Testis (tissue), 3 donors: ENCODE results near the gene HELT. TPM values are rescaled to one million over a fixed set of nuclear protein-coding genes. Genes with fewer than 3 reads are reported as not detected.

Source experiments
- DNase-seq: peaks from one replicate; pipeline ENCODE4 v3.0.0-alpha.2; 2019
- H3K27ac ChIP-seq, 2 donors: fragments of 200-600 bp; sonication (generic); one replicate each; pipeline ENCODE4 v1.5.1; 2019
- H3K27me3 ChIP-seq: fragments of 200-600 bp; sonication (generic); one replicate; pipeline ENCODE4 v1.5.1; 2019
- H3K36me3 ChIP-seq: fragments of 200-600 bp; sonication (generic); one replicate; pipeline ENCODE4 v1.5.1; 2017; ENCODE audit warnings: low read depth; ENCODE audit errors: missing control alignments
- H3K4me1 ChIP-seq: fragments of 200-600 bp; sonication (generic); one replicate; pipeline ENCODE4 v1.5.1; 2019
- H3K4me3 ChIP-seq, 2 donors: fragments of 200-600 bp; sonication (generic); one replicate each; pipeline ENCODE4 v1.5.1; 2017 to 2019
- H3K9me3 ChIP-seq: fragments of 200-600 bp; sonication (generic); one replicate; pipeline ENCODE4 v1.5.1; 2017
- POLR2A ChIP-seq: fragments of 450-650 bp; IDR thresholded peaks from one replicate; pipeline ENCODE4 v1.6.1; 2017; ENCODE audit warnings: antibody characterized with exemption, mild to moderate bottlenecking, moderate library complexity
- WGBS, 2 donors: methylation state at CpG; one replicate each; pipeline ENCODE4 v1.1.5; 2018; 5-methylcytosine and 5-hydroxymethylcytosine counted together
- intact Hi-C: fragments of 100-400 bp; cut with DNase I; formaldehyde crosslinking; loops from one replicate; pipeline ENCODE4 v1.15.1; 2023; ENCODE audit warnings: low total_unique reads
- polyA plus RNA-seq: library from polyadenylated mRNA; stranded (reverse); fragments of 350-450 nt; fragmentation: Illumina TruSeq; extraction: RNeasy Lipid Tissue Mini Kit (QIAGEN cat#74804); gene quantifications from one replicate; pipeline ENCODE4 v1.2.3, GENCODE V29; 2014; ENCODE audit warnings: low read depth, low replicate concordance; ENCODE audit not compliant: insufficient read depth
- total RNA-seq, 2 donors: library from RNA; depleted of rRNA; stranded (reverse); fragments of >200 nt; gene quantifications; one replicate each; pipeline ENCODE4 v1.2.3, GENCODE V29; 2016
- TF ChIP-seq, protein P1 (sequence below), 3 experiments: fragments of 450-650 bp in 2 of 3; fragments of 200-600 bp in 1 of 3; sonication (generic) in 1 of 3; IDR thresholded peaks; one replicate each; pipeline ENCODE4 v1.5.1; 2016 to 2019; ENCODE audit warnings: antibody characterized with exemption in 3 of 3, mild to moderate bottlenecking in 2 of 3, moderate library complexity in 1 of 3

Gene HELT
- total and polyA plus RNA-seq, 3 donors from 2014 or later = not detected

DNA sequence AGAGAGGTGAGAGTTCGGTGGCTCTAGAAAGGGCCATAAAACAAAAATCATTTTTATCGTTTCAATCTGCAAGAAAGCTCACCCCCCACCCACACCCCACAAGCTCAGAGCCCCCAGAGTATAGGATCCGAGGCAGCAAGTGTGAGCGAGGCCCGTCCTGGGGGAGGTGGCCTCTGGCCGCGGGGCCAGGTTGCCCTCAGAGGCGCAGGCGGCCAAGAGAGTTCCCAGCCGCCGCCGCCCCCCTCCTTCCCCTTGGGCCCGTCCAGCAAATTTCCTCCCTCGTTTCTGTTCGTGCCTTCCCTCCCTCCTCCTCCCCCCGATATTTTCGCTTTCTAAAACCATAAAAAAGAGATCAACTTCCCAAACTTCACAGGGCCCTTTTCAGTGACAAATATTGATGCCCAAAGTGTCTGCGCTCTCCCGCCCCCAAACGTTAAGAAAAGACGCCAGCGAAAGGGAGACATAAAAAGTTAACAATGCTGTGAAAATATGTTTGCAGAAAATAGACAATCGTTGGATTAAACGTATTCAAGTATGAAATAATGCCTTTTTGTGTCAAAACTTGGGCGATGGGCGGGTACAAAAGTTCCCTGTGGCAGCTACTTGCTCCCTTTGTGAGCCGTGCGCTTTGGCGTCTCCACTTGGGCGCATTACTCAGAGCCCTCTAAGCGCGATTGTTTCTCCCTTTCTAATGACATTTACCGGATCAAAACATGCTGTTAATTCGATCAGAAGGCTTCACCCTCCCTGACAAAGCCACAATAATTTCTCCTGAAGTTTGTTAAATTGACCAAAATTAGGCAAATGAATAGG, 1.1 kb upstream of the HELT start:
- intact Hi-C loops = no loop called here
- TF ChIP-seq, protein P1, sequence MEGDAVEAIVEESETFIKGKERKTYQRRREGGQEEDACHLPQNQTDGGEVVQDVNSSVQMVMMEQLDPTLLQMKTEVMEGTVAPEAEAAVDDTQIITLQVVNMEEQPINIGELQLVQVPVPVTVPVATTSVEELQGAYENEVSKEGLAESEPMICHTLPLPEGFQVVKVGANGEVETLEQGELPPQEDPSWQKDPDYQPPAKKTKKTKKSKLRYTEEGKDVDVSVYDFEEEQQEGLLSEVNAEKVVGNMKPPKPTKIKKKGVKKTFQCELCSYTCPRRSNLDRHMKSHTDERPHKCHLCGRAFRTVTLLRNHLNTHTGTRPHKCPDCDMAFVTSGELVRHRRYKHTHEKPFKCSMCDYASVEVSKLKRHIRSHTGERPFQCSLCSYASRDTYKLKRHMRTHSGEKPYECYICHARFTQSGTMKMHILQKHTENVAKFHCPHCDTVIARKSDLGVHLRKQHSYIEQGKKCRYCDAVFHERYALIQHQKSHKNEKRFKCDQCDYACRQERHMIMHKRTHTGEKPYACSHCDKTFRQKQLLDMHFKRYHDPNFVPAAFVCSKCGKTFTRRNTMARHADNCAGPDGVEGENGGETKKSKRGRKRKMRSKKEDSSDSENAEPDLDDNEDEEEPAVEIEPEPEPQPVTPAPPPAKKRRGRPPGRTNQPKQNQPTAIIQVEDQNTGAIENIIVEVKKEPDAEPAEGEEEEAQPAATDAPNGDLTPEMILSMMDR (IDR thresholded peaks at IDR 0.05) = no peak
- no peak for TF ChIP-seq POLR2A
- Histone ChIP-seq H3K27ac (no peak overlapping the region), H3K4me1 (peaks cover 19% of the 10 kb centered on the region), H3K9me3 (no peaks in the 10 kb centered on the region), H3K36me3 (no peaks in the 10 kb centered on the region), H3K4me3 (no peak overlapping the region), H3K27me3 (no peaks in the 10 kb centered on the region)
- no peak for DNase-seq
- WGBS, 2 donors = 3% methylated on average over 33 to 34 of the region's 34 CpGs

DNA sequence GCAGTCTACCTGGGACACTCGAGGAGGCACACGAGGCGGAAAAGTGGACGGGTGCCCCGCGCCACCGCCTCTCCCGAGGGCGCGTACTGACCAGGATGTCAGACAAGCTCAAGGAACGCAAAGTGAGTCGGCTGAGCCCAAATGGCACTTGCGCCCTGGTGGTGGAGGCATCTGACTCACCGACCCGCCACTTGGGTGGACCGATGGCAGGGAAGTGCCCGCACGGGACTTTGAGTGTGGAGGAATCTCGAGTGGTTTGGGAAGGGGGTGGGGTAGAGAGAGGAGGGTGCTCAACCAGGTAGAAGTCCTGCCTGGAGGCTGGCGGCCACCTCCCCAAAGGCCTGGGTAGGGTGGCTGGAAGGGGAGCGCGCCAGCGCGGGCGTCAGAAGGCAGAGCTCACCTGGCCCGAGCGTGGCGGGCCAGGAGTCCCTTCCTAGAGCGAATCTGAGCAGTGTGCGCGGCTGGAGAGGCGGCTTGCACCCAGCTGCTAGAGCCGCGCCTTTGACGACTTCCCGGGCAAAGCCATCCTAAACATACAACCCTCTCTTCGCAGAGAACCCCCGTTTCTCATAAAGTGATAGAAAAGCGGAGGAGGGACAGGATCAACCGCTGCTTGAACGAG, 655 bp downstream of the HELT start:
- no peak for DNase-seq

GRCh38 chr4:185019456-185020292, 1.4 kb downstream of the HELT start:
- no peaks in the 10 kb centered on the region for H3K27me3 ChIP-seq
- H3K4me1 ChIP-seq = peaks cover 19% of the 10 kb centered on the region
- no peak overlapping the region for H3K27ac ChIP-seq
- intact Hi-C loops = no loop called here
- no peaks in the 10 kb centered on the region for H3K9me3 ChIP-seq
- peak overlapping the region in 1 of 2 donors; percentile 26 for H3K4me3 ChIP-seq
- no peak for DNase-seq
- WGBS, 2 donors = 1% methylated on average over 43 to 57 of the region's 57 CpGs
- no peaks in the 10 kb centered on the region for H3K36me3 ChIP-seq
- no peak for TF ChIP-seq POLR2A
- TF ChIP-seq, protein P1 (IDR thresholded peaks at IDR 0.05) = no peak

More for the DNA sequence above, 655 bp downstream of the HELT start:
- Histone ChIP-seq H3K27ac (no peak overlapping the region), H3K27me3 (no peaks in the 10 kb centered on the region), H3K4me1 (peaks cover 19% of the 10 kb centered on the region), H3K4me3 (no peak overlapping the region), H3K36me3 (no peaks in the 10 kb centered on the region), H3K9me3 (no peaks in the 10 kb centered on the region)
- TF ChIP-seq, protein P1 (IDR thresholded peaks at IDR 0.05) = no peak
- no peak for TF ChIP-seq POLR2A
- intact Hi-C loops = no loop called here
- WGBS, 2 donors = 2% methylated on average over 21 to 41 of the region's 41 CpGs

GRCh38 chr4:185020293-185020808, 2.1 kb downstream of the HELT start:
- peak overlapping the region in 1 of 2 donors; percentile 26 for H3K4me3 ChIP-seq
- H3K27ac ChIP-seq = no peak overlapping the region
- peaks cover 19% of the 10 kb centered on the region for H3K4me1 ChIP-seq
- H3K27me3 ChIP-seq = no peaks in the 10 kb centered on the region
- no peaks in the 10 kb centered on the region for H3K36me3 ChIP-seq
- peak; percentile 38 for DNase-seq
- no peaks in the 10 kb centered on the region for H3K9me3 ChIP-seq
- 2% methylated on average over 26 to 39 of the region's 48 CpGs for WGBS, 2 donors
- TF ChIP-seq, protein P1 (IDR thresholded peaks at IDR 0.05) = no peak
- TF ChIP-seq POLR2A = no peak
- intact Hi-C loops = no loop called here
